ENCODE measurements around the gene GOLIM4.

Gene GOLIM4

DNA sequence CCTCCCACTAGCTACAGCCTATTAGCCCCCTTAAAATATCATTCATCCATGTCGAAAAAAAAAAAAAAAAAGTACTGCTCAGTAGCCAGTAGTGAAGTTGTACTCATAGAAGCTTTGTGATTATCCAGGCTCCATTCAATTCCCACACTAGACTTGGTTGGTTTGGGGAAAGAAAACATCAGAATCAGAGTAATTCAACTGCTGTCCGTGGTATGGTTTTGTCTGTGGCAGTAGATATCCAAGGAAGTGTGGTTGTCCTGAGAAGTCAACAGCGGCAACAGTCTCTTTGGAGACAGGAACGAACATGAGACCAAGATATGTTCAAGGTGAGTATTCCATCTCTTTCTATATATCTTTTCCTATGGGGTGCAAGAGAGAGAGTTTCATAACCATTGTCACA, 99.2 kb downstream of the GOLIM4 start:
- no peak overlapping the region for H3K27ac ChIP-seq (ENCODE audit: low read depth, low read length)
- no peak overlapping the region for H3K4me3 ChIP-seq (ENCODE audit: low read depth, low read length)
- H2AFZ ChIP-seq (ENCODE audit: low read length, unreplicated experiment): no peak overlapping the region
- no peaks in the 10 kb centered on the region for H3K36me3 ChIP-seq (ENCODE audit: insufficient read depth, low read length)
- H3K27me3 ChIP-seq (ENCODE audit: insufficient read depth, low read length): peaks cover 26% of the 10 kb centered on the region
- no peaks in the 10 kb centered on the region for H3K79me2 ChIP-seq (ENCODE audit: control insufficient read depth, insufficient read depth, low read length, unreplicated experiment)
- H3K4me1 ChIP-seq (ENCODE audit: control insufficient read depth, insufficient read depth, low read length, unreplicated experiment): no peaks in the 10 kb centered on the region

DNA sequence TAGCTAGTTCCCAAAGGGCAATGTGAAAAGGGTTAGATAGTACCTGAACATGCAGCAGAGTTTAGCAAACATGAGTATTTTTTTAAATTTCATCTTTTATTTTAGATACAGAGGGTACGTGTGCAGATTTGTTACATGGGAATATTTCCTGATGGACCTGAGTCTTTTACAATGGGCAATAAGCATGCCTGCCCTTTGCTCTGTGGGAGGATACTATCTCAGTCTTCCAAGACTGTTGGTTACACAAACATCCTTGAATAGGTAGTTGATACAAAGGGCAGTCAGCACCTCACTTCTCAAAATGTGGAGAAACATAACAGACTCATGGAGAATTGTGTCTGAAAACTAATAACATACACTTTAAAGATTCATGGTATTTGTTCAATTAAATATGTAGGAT, 103.3 kb downstream of the GOLIM4 start:
- H3K79me2 ChIP-seq (ENCODE audit: control insufficient read depth, insufficient read depth, low read length, unreplicated experiment): no peaks in the 10 kb centered on the region
- peaks cover 37% of the 10 kb centered on the region for H3K27me3 ChIP-seq (ENCODE audit: insufficient read depth, low read length)
- no peaks in the 10 kb centered on the region for H3K36me3 ChIP-seq (ENCODE audit: insufficient read depth, low read length)
- H3K4me3 ChIP-seq (ENCODE audit: low read depth, low read length): no peak overlapping the region
- H3K4me1 ChIP-seq (ENCODE audit: control insufficient read depth, insufficient read depth, low read length, unreplicated experiment): no peaks in the 10 kb centered on the region
- H3K27ac ChIP-seq (ENCODE audit: low read depth, low read length): no peak overlapping the region
- no peak overlapping the region for H2AFZ ChIP-seq (ENCODE audit: low read length, unreplicated experiment)

DNA sequence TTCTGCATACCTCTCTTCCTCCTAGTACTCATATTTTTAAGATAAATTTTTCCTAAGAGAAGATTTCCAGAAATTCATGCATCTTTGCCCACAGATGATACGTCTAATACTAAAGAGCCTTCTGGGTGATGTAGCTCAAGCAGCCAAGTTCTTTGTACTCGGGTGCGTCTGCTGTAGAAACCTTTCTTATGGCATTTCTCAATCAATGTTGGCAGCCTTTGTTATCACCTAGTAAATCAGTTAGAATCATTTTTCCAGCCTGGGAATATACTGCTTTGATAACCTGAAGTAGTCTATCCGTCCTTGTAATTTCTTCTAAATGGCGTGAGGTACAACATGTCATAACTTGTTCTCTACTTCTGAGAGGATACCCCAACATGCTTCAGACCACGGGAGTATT, 104.5 kb downstream of the GOLIM4 start:
- no peaks in the 10 kb centered on the region for H3K36me3 ChIP-seq (ENCODE audit: insufficient read depth, low read length)
- no peak overlapping the region for H2AFZ ChIP-seq (ENCODE audit: low read length, unreplicated experiment)
- no peaks in the 10 kb centered on the region for H3K4me1 ChIP-seq (ENCODE audit: control insufficient read depth, insufficient read depth, low read length, unreplicated experiment)
- no peak overlapping the region for H3K27ac ChIP-seq (ENCODE audit: low read depth, low read length)
- peaks cover 37% of the 10 kb centered on the region for H3K27me3 ChIP-seq (ENCODE audit: insufficient read depth, low read length)
- no peak overlapping the region for H3K4me3 ChIP-seq (ENCODE audit: low read depth, low read length)
- H3K79me2 ChIP-seq (ENCODE audit: control insufficient read depth, insufficient read depth, low read length, unreplicated experiment): no peaks in the 10 kb centered on the region

DNA sequence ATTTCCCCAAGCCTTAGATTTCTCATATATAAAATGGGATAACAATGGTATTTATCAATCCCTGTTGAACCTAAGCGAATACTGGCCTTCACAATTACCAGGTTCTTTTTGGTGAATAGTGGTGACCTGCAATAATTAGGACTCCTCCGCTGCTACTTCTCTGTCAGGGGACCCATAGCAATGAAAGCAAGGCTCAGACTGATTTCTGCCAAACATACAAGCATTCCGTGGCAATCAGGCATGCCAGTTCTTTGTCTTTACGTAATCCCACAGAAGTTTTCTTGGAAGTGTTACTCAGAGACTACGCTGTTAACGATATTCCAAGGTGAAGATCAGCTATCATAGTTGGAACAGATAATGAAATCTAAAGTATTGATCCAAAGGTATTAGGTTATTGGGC, 105.7 kb downstream of the GOLIM4 start:
- Histone ChIP-seq H2AFZ (ENCODE audit: low read length, unreplicated experiment) (no peak overlapping the region), H3K27me3 (ENCODE audit: insufficient read depth, low read length) (peaks cover 37% of the 10 kb centered on the region), H3K4me1 (ENCODE audit: control insufficient read depth, insufficient read depth, low read length, unreplicated experiment) (no peaks in the 10 kb centered on the region), H3K27ac (ENCODE audit: low read depth, low read length) (no peak overlapping the region), H3K4me3 (ENCODE audit: low read depth, low read length) (no peak overlapping the region), H3K79me2 (ENCODE audit: control insufficient read depth, insufficient read depth, low read length, unreplicated experiment) (no peaks in the 10 kb centered on the region), H3K36me3 (ENCODE audit: insufficient read depth, low read length) (no peaks in the 10 kb centered on the region)

DNA sequence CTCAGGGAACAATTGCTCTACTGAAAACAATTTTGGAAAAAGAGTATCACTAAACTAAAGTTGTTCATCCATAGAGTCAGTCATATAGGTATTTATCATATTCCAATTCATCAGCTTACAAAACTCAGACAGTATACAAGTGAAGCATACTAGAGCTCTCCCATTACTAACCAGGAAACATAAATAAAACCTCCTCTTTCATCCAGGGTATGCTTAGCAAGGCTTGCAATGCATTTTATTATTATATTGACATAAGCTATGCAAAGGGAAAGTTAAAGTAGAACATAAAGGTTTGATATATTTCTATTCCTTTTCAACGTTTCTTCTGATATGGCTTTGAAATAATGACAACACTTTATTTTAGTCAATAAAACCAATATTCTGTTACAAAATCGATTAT, 106.7 kb downstream of the GOLIM4 start:
- no peak overlapping the region for H2AFZ ChIP-seq (ENCODE audit: low read length, unreplicated experiment)
- no peak overlapping the region for H3K4me3 ChIP-seq (ENCODE audit: low read depth, low read length)
- no peak overlapping the region for H3K27ac ChIP-seq (ENCODE audit: low read depth, low read length)
- H3K79me2 ChIP-seq (ENCODE audit: control insufficient read depth, insufficient read depth, low read length, unreplicated experiment): no peaks in the 10 kb centered on the region
- no peaks in the 10 kb centered on the region for H3K36me3 ChIP-seq (ENCODE audit: insufficient read depth, low read length)
- H3K4me1 ChIP-seq (ENCODE audit: control insufficient read depth, insufficient read depth, low read length, unreplicated experiment): no peaks in the 10 kb centered on the region
- peaks cover 34% of the 10 kb centered on the region for H3K27me3 ChIP-seq (ENCODE audit: insufficient read depth, low read length)

DNA sequence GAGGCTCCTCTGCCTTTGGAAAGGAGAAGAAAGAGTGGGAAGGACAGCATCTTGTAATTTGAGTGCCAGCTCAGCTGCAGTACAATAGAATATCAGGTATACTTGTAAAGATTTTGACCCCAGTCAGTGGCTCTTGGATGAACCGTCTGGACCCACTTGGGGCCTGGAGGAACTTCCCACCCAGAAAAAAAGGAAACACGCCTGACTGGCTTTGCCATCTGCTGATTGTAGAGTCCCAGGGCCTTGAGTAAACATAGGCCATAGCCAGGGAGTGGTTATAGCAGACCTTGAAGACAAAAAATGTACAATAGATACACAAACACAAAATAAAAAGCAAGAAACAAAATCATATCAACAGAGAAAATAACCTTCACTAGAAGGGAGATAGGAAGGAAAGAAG, 112.1 kb downstream of the GOLIM4 start:
- Histone ChIP-seq H3K4me3 (ENCODE audit: low read depth, low read length) (no peak overlapping the region), H3K36me3 (ENCODE audit: insufficient read depth, low read length) (no peaks in the 10 kb centered on the region), H3K4me1 (ENCODE audit: control insufficient read depth, insufficient read depth, low read length, unreplicated experiment) (no peaks in the 10 kb centered on the region), H2AFZ (ENCODE audit: low read length, unreplicated experiment) (no peak overlapping the region), H3K27ac (ENCODE audit: low read depth, low read length) (no peak overlapping the region), H3K79me2 (ENCODE audit: control insufficient read depth, insufficient read depth, low read length, unreplicated experiment) (no peaks in the 10 kb centered on the region), H3K27me3 (ENCODE audit: insufficient read depth, low read length) (peaks cover 11% of the 10 kb centered on the region; the same call in 1 of the 2 replicates)

DNA sequence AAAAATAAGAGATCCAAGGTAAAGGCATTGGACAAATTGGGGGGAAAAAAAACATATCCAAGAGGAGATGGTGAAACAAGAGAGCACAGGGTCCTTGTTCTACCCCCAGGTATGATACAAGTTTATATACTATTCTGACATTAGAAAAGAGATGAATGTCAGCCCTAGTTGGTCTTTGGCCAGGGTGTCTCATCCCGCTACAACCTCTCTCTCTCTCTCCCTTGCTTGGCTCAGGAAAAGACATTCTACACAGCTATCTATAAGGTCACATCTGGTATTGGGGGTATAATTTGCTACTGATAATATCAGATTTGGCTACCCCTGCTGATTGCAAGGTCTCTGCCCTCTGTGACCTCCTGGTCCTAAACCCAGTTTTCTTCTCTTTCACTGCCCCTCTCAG, 117.2 kb downstream of the GOLIM4 start:
- H3K79me2 ChIP-seq (ENCODE audit: control insufficient read depth, insufficient read depth, low read length, unreplicated experiment): no peaks in the 10 kb centered on the region

DNA sequence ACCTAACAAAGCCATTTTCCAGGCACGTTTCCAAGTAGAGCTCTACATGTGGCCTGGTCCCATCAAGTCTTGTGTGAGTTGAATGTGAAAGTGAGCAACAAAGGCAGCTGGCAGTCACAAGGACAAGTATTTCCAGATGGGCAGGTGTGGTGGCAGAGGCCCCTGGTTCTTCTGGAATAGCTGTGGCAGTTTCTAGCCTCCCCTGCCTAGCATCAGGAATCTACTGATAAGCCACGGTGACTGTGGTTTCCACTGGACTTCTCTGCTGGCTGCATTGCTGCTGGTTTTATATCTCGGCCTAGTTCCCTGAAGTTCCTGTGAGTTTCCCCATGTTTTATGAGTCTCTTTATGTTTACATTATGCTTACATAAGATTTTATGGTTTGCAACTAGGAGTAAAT, 117.7 kb downstream of the GOLIM4 start:
- Histone ChIP-seq H2AFZ (ENCODE audit: low read length, unreplicated experiment) (no peak overlapping the region), H3K36me3 (ENCODE audit: insufficient read depth, low read length) (no peaks in the 10 kb centered on the region), H3K27me3 (ENCODE audit: insufficient read depth, low read length) (peaks cover 13% of the 10 kb centered on the region; the same call in 1 of the 2 replicates), H3K79me2 (ENCODE audit: control insufficient read depth, insufficient read depth, low read length, unreplicated experiment) (no peaks in the 10 kb centered on the region), H3K27ac (ENCODE audit: low read depth, low read length) (no peak overlapping the region), H3K4me3 (ENCODE audit: low read depth, low read length) (no peak overlapping the region), H3K4me1 (ENCODE audit: control insufficient read depth, insufficient read depth, low read length, unreplicated experiment) (no peaks in the 10 kb centered on the region)

More for the DNA sequence above, 117.2 kb downstream of the GOLIM4 start:
- Histone ChIP-seq H3K4me3 (ENCODE audit: low read depth, low read length) (no peak overlapping the region), H3K27me3 (ENCODE audit: insufficient read depth, low read length) (peaks cover 13% of the 10 kb centered on the region; the same call in 1 of the 2 replicates), H3K36me3 (ENCODE audit: insufficient read depth, low read length) (no peaks in the 10 kb centered on the region), H2AFZ (ENCODE audit: low read length, unreplicated experiment) (no peak overlapping the region), H3K4me1 (ENCODE audit: control insufficient read depth, insufficient read depth, low read length, unreplicated experiment) (no peaks in the 10 kb centered on the region), H3K27ac (ENCODE audit: low read depth, low read length) (no peak overlapping the region)

DNA sequence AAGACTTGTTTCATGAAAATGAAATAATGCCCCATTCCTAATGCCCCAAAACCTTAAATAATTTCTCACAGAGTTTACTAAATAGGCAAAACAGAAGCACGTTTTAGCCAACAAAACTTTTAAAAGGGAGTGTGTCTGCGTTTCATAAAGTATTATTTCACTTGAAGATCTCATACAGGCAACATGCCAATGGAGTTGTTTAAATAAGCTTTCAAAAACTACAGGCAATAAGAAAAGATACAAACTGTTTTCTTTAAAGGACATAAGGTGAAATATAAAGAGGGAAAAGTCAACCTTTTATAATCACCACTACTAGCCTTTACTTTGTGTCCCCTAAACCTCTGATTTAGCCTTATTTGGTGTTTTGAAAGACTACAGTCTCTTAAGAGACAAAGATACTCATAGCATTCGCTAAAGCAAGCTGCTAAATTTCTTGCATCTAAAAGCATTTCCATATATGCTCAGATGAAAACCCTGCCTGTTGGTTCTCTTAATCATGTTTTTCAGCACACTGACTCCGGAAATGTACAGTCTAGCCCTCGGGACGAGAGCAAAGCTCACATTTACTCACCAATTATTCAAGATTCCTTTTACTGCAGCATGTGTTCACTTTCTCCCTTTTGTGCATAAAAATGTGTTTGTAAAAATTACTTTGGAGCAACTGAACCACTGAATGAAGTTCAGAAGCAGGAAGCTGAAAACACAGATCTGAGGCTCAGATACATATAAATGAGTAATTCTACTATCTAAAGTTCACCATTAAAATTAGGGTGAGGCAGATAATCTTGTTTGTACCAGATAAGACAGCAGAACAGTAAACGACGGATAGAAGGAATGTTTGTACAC, 119.0 kb downstream of the GOLIM4 start:
- H3K27ac ChIP-seq (ENCODE audit: low read depth, low read length): no peak overlapping the region
- no peak overlapping the region for H3K4me3 ChIP-seq (ENCODE audit: low read depth, low read length)
- peaks cover 13% of the 10 kb centered on the region for H3K27me3 ChIP-seq (ENCODE audit: insufficient read depth, low read length)
- no peaks in the 10 kb centered on the region for H3K4me1 ChIP-seq (ENCODE audit: control insufficient read depth, insufficient read depth, low read length, unreplicated experiment)
- H3K36me3 ChIP-seq (ENCODE audit: insufficient read depth, low read length): no peaks in the 10 kb centered on the region
- no peaks in the 10 kb centered on the region for H3K79me2 ChIP-seq (ENCODE audit: control insufficient read depth, insufficient read depth, low read length, unreplicated experiment)
- H2AFZ ChIP-seq (ENCODE audit: low read length, unreplicated experiment): no peak overlapping the region

DNA sequence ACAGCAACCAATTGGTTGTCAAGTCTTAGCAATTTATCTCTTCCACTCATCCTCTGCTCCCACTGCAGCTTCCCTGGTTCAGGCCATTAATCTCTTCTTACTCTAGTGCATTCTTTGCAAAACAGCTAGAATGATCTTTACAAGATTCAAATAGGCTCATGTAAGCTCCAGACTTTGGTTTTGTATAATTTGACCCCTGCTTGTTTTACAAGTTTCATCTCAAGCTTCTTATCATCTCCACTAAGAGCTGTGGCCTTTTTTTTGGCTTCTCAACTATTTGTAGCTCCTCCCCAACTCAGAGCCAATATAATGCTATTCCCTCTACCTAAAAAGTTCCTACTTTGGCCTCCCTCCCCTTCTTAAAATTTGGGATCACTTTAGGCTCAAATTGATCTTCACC, 121.8 kb downstream of the GOLIM4 start:
- Histone ChIP-seq H3K36me3 (ENCODE audit: insufficient read depth, low read length) (no peaks in the 10 kb centered on the region), H3K79me2 (ENCODE audit: control insufficient read depth, insufficient read depth, low read length, unreplicated experiment) (no peaks in the 10 kb centered on the region), H3K27me3 (ENCODE audit: insufficient read depth, low read length) (peaks cover 4% of the 10 kb centered on the region), H3K4me1 (ENCODE audit: control insufficient read depth, insufficient read depth, low read length, unreplicated experiment) (no peaks in the 10 kb centered on the region), H2AFZ (ENCODE audit: low read length, unreplicated experiment) (no peak overlapping the region), H3K4me3 (ENCODE audit: low read depth, low read length) (no peak overlapping the region), H3K27ac (ENCODE audit: low read depth, low read length) (no peak overlapping the region)

DNA sequence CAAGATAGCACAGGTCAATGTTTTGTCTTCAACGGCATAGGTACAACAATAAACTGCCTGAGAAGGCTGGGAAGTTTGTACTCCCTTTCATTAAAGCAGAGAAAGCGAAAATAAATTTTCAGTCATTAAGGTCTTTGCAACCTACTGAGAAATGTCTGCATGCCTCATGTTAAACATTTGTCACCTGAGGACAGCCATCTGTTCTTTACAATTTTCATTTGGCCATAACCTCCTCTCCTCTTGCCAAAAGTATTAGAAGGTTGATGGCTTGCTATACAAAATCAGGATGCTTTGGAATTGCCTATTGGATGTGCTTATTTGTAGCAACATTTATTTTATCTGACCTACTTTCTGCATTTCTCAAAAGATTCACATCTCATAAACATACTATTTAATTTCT, 122.7 kb downstream of the GOLIM4 start:
- Histone ChIP-seq H3K79me2 (ENCODE audit: control insufficient read depth, insufficient read depth, low read length, unreplicated experiment) (no peaks in the 10 kb centered on the region), H2AFZ (ENCODE audit: low read length, unreplicated experiment) (no peak overlapping the region), H3K27ac (ENCODE audit: low read depth, low read length) (no peak overlapping the region)

More for the DNA sequence above, 122.7 kb downstream of the GOLIM4 start:
- no peaks in the 10 kb centered on the region for H3K36me3 ChIP-seq (ENCODE audit: insufficient read depth, low read length)
- no peak overlapping the region for H3K4me3 ChIP-seq (ENCODE audit: low read depth, low read length)
- H3K4me1 ChIP-seq (ENCODE audit: control insufficient read depth, insufficient read depth, low read length, unreplicated experiment): no peaks in the 10 kb centered on the region
- H3K27me3 ChIP-seq (ENCODE audit: insufficient read depth, low read length): peaks cover 4% of the 10 kb centered on the region

Measured in ACC112 (cell line).